ENCODE results near the gene COX17.
A peak's percentile ranks its signal among the peaks of the same experiment; 100 is the strongest.

The COX17 gene, protein sequence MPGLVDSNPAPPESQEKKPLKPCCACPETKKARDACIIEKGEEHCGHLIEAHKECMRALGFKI

DNA sequence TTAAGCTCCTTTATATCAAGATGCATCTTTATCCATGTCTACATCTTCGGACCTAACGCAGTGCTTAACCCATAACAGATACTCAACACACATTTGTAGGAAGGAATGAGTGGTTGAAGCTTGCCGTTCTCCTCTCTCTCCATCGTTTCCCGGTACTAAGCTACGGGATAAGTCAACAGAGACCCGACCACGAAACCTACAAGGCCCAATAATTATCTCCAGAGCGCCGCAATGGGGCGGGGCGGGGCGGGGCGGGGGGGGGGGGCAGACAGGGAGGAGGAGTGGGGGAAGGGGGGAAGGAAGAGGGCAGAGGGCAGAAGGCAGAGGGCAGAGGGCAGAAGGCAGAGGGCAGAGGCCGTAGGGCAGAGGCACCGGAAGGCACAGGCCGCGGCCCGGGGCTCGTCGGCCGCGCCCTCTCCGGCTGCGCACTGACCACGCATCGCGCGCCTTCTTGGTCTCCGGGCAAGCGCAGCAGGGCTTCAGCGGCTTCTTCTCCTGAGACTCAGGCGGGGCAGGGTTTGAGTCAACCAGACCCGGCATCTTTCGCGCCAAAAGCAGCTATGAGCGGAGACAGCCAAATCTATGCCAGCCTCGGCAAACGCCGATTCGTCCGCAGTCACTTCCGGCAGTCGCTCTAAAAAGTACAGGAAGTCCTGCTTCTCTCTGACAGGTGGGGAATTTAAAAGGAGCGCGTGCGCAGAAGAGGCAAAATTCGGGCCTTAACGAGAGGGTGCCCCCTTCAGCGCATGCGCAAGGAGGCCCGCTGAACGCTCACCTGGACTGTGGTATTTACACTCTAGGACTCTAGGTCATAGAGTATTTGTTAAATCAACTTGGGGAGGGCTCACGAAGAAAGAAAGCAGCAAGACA lies at the start of gene COX17:
Gene COX17, minus strand, starts transcription at position 636 of the 870 bp plus-strand sequence. Its CDS starts 96 bp downstream, at position 540.
- H3K4me1 Mint-ChIP-seq, result peaks cover 28% of the 10 kb centered on the region
- H3K27me3 Mint-ChIP-seq, result no peaks in the 10 kb centered on the region
- H3K27ac Mint-ChIP-seq, result peak within 1 kb of the TSS; percentile 96 to 98
- peak; percentile 93 to 97 for DNase-seq
- no peaks in the 10 kb centered on the region for H3K9me3 Mint-ChIP-seq
- peak within 1 kb of the TSS; percentile 84 to 90 for H3K4me3 Mint-ChIP-seq
- ATAC-seq, result peak; percentile 91

DNA sequence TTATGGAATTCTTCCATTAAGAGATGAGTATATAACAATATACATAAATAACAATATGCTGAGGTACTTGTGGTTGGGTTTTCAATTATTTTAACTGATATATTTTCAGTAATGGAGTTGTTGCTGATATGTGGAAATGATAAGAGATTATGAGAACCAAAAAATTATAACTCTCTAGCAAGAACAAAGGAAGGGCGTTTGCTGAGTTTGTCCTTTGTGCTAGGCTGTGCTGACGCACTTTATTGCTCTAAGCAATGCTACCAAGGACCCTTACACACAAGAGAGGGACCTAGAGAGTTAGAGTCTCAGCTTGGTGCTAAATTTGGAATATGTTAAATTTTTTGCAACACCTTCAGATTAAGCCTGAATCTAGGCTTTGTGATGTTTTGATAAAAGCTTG lies 49.7 kb upstream of the COX17 start:
- Mint-ChIP-seq H3K4me3 (no peak overlapping the region), H3K27ac (no peak overlapping the region), H3K9me3 (no peaks in the 10 kb centered on the region), H3K27me3 (no peaks in the 10 kb centered on the region), H3K4me1 (no peaks in the 10 kb centered on the region)
- DNase-seq (no peak), ATAC-seq (no peak)

DNA sequence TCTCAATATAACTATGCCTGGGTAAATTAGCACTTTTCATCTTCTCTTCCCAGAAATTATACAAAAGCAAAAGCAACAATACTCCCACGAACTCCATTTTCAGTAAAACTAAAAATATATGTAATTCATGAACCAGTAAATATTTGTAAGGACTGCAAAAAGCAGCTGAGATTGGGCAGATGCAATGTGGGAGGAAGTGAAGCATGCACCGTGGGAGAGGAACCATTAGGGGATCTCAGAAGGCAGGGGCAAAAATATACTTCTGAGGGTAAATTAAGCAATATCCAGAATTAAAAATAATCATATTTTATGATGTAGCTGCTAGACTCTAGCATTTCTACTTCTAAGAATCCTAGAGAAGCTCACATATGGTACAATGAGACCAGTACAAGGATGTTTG lies 45.8 kb upstream of the COX17 start:
- H3K4me3 Mint-ChIP-seq, result no peak overlapping the region
- no peaks in the 10 kb centered on the region for H3K4me1 Mint-ChIP-seq
- no peak overlapping the region for H3K27ac Mint-ChIP-seq
- H3K27me3 Mint-ChIP-seq, result no peaks in the 10 kb centered on the region
- ATAC-seq (no peak), DNase-seq (no peak)
- no peaks in the 10 kb centered on the region for H3K9me3 Mint-ChIP-seq

DNA sequence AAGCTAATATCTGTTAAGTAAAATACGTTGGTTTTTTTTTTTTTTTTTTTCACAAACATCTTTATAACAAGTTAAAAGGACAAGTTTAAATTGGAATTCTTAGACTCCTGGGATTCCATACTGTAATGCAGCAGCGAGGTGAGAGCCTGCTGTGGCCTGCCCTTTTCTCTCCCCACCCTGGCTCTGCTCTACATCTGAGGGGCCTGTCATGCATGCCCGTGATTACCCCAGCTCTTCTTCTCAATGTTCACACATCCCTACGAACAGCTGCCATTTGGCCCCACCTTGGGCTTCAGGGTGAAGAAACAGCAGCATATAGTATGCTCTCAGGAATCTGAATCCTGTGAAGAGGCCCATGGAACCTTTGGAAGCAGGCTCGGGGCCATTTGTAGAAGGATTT lies 40.3 kb upstream of the COX17 start:
- Mint-ChIP-seq H3K27ac (no peak overlapping the region), H3K4me1 (no peaks in the 10 kb centered on the region), H3K27me3 (no peaks in the 10 kb centered on the region), H3K4me3 (no peak overlapping the region), H3K9me3 (no peaks in the 10 kb centered on the region)
- ATAC-seq (no peak), DNase-seq (no peak)

DNA sequence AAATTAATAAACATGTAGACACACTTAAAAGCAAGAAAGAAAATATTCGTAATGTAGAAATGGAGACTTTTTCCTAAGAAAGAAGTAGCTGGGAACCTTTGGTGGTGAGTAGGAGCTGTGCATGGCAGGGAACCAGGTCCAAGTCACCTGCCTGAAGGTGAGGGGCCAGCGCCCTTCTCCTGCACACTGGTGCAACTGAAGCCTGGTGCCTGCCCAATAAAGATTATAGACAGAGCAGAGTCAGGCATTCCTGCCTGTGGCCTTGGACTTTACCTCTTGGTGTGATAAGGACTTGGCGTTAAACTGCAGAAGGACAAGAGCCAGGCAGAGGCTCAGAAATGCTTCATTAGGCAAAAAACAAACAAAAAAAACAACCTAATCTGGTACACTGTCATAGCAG lies 39.8 kb upstream of the COX17 start:
- ATAC-seq (no peak), DNase-seq (no peak)
- Mint-ChIP-seq H3K27me3 (no peaks in the 10 kb centered on the region), H3K9me3 (no peaks in the 10 kb centered on the region), H3K4me1 (no peaks in the 10 kb centered on the region), H3K27ac (peak overlapping the region in 1 of 2 donors; percentile 59), H3K4me3 (no peak overlapping the region)

DNA sequence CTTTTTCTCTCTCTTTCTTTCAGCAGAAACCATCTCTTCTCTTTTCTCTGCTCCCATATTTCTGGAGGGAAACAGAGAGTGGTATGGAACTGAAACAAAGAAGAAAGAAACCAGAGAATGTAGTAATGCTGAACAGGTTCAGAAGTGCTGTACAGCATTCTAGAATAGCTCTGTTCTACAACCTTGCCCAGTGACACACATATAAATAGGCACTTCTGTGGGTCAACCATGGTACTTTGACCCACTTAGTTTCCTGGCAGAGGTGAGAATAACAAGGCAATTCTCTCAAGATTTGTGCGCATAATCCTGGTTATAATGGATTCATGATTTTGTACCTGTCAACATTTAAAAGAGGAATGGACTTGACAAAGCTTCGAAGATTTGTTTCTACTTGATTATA lies 37.9 kb upstream of the COX17 start:
- ATAC-seq, result no peak
- Mint-ChIP-seq H3K27me3 (no peaks in the 10 kb centered on the region), H3K9me3 (no peaks in the 10 kb centered on the region), H3K4me1 (no peaks in the 10 kb centered on the region), H3K4me3 (no peak overlapping the region), H3K27ac (no peak overlapping the region)
- no peak for DNase-seq

DNA sequence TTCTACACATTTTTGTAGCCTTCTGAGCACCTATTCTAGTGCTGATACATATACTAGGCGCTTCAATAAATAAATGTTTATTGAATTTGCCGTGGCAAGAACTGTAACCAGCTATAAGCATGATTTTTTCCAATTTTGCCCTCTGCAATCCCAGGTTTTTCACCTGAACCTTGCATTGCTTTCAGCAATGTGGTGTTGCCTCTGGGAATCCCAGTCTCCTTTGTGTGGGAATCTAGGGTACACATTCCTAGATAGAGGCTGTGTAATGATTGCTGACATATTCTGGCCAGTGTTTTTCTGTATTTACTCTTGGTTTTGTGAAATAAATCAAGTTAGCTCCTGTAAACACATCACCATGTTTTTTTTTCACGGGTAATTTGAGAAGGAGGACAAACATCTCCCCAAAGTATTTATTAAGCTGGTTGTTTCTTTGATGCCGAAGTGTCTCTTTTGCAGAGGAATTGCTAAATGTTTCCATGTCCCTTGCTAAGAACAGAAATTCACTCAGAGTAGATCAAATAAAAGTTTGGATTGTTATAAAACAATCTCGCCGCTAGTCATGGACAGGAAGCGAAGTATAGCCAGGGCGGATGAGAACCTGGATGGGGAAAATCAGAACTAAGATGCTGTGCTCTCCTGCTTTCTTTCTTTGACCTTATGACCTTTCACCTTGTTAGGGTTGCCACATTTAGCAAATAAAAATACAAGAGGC lies 26.8 kb upstream of the COX17 start:
- Mint-ChIP-seq H3K4me3 (peak overlapping the region; percentile 77 to 78), H3K27ac (no peak overlapping the region), H3K9me3 (peaks cover 0 to 5% of the 10 kb centered on the region in 2 donors), H3K27me3 (peaks cover 12% of the 10 kb centered on the region), H3K4me1 (peaks cover 41% of the 10 kb centered on the region)
- ATAC-seq (no peak), DNase-seq (no peak)

DNA sequence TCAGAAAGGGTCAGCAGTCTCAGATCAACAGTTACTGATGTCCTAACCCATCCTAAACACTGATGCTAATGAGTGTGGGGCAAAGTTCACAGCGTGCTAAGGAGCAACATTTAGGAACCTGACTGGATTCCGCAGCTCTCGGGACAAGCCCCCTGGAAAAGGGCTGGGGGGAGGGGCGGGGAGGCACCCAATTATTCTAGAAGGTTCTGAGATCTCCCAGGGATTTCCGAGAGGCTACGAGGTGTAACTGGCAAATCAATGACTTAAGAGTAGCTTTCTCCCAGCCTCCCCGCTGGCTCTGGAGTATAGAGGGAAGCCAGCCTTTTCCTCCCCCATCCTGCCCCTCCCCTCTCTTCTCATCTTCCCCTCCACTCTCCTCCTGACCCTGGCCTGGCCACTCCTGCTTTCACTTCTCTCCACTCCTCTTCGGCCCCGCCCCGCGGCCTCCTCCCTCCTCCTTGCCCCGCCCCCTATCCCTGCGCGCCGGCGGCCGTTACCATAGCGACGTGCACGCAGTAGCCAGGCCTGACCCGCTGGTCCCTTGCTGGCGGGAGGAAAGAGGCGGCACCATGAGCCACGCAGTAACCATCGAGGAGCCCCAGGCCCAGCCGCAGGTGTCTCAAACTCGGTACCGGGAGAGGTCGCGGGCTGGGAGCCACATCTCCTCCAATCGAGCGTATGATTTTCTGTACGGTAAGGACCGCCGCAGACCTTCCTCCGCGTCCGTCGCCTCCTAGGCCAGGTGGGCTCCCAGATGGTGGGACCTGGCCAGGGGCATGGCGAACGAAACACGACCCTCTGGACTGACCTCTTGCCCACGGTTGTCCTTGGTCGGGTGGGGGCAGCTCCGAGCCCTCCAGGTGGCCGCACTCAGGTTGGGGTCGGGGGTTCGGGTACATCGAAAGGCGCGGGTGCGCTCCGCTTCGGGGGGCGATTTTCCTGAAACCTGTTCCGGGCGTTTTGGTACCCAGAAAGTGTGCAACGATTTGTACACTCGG lies 25.6 kb upstream of the COX17 start, which contains the start of gene CFAP91:
Gene CFAP91, plus strand, starts transcription at position 493 of the 998 bp plus-strand sequence. Its CDS starts 77 bp downstream, at position 570.
- Mint-ChIP-seq H3K27me3 (peaks cover 12% of the 10 kb centered on the region), H3K4me3 (peak within 1 kb of the TSS; percentile 77 to 78), H3K9me3 (peaks cover 0 to 5% of the 10 kb centered on the region in 2 donors), H3K4me1 (peaks cover 41% of the 10 kb centered on the region), H3K27ac (no peak within 1 kb of the TSS)
- ATAC-seq (peak; percentile 87), DNase-seq (peak; percentile 65 to 83)

DNA sequence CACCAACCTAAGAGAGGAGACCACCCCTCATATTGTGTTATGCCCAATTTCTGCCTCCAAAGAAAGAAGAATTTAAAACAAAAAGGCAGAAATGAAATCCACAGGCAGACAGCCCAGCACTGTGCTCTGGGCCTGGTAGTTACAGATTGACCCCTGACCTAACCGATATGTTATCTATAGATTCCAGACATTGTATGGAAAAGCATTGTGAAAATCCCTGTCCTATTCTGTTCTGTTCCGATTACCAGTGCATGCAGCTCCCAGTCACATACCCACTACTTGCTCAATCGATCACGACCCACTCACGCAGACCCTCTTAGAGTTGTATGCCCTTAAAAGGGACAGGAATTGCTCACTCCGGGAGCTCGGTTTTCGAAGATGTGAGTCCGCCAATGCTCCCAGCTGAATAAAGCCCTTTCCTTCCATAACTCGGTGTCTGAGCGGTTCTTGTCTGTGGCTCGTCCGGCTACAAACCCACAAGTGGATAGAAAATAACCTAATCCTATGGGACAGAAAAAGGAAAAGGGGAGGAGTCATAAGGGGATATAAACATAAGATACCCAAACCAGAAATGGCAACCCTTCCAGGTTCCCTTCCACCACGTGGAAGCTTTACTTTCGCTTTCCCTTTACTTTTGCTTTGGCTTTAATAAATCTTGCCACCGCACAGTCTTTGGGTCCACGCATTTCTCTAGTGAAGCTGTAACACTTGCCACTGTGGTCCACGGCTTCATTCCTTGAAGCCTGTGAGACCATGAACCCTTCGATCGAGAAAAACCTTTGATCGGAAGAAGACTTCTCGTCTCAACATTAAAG lies 23.9 kb upstream of the COX17 start:
- H3K4me3 Mint-ChIP-seq, result peak overlapping the region; percentile 29 to 67
- ATAC-seq (peak; percentile 59), DNase-seq (no peak)
- H3K9me3 Mint-ChIP-seq, result peaks cover 0 to 5% of the 10 kb centered on the region in 2 donors
- peaks cover 12% of the 10 kb centered on the region for H3K27me3 Mint-ChIP-seq
- peak overlapping the region; percentile 95 to 96 for H3K27ac Mint-ChIP-seq
- H3K4me1 Mint-ChIP-seq, result peaks cover 41% of the 10 kb centered on the region

DNA sequence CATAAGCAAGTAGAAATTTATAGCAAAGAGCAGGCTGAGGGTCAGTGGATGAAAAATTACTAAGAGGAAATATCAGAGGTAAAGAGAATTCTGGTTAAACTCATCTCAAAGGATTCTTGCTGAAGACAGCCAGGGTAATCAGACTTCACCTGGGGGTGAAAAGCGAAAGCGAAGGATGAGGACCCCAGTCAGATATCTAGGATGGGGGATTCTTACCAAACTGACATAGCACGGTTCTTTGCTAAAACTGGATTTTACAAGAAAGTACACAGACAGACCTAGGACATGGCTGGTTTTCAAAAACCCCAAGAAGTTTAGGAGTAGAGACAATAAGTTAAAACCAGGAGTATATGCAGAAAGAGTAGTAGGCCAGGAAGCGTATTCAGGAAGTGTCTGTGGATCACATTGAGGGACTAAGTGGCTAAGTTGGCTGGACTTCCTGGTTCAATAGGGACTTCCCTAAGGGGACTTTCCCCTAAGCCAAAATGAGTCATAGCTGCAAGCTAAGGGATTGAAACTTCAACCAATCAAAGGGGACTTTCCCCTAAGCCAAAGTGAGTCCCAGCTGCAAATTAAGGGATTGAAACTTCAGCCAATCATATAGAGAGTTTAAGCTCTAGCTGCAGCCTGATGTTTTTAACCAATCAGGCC lies 23.2 kb upstream of the COX17 start:
- Mint-ChIP-seq H3K4me3 (peak overlapping the region; percentile 29 to 67), H3K27ac (peak overlapping the region; percentile 95 to 96), H3K4me1 (peaks cover 41% of the 10 kb centered on the region), H3K27me3 (peaks cover 12% of the 10 kb centered on the region), H3K9me3 (peaks cover 0 to 5% of the 10 kb centered on the region in 2 donors)
- peak; percentile 68 for ATAC-seq
- peak; percentile 42 to 60 for DNase-seq

DNA sequence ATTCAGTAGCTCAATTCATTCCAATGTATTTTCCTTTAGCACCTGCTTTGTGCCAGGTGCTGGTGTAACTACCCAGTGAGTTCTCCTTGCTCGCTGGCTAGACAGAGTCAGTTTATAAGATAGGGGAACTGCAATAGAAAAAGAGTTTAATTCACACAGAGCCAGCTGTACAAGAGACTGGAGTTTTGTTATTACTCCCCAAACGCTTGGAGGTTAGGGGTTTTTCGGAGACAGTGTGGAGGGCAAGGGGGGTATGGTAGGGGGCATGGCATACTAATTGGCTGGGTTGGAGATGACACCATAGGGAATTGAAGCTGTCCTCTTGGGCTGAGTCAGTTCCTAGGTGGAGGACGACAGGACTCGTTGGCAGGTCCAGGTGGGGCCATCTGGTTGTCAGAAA lies 20.2 kb upstream of the COX17 start:
- H3K27ac Mint-ChIP-seq, result no peak overlapping the region
- no peak for DNase-seq
- no peak overlapping the region for H3K4me3 Mint-ChIP-seq
- peaks cover 0 to 5% of the 10 kb centered on the region in 2 donors for H3K9me3 Mint-ChIP-seq
- peaks cover 27% of the 10 kb centered on the region for H3K4me1 Mint-ChIP-seq
- H3K27me3 Mint-ChIP-seq, result peaks cover 7% of the 10 kb centered on the region
- no peak for ATAC-seq

DNA sequence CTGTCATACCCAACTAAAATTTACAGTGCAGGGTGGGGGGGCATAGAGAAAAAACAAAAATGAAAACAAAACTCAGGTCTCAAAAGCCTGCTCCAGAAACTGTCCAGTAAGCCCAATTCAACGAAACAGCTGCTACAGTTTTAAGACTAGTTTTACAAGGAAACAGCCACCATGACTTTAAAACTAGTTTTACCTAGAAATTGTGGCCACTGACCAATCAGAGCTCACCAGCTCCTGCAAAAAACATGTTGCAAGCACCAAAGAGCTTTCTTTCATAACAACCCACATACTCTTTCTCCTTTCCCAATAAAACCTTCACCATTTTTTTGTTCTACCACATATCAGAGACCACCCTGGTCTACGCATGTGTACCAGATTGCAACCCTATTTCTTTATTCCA lies 18.3 kb upstream of the COX17 start:
- Mint-ChIP-seq H3K27ac (no peak overlapping the region), H3K9me3 (peaks cover 0 to 5% of the 10 kb centered on the region in 2 donors), H3K27me3 (peaks cover 7% of the 10 kb centered on the region), H3K4me3 (no peak overlapping the region), H3K4me1 (peaks cover 9% of the 10 kb centered on the region)
- ATAC-seq, result no peak
- DNase-seq, result no peak

DNA sequence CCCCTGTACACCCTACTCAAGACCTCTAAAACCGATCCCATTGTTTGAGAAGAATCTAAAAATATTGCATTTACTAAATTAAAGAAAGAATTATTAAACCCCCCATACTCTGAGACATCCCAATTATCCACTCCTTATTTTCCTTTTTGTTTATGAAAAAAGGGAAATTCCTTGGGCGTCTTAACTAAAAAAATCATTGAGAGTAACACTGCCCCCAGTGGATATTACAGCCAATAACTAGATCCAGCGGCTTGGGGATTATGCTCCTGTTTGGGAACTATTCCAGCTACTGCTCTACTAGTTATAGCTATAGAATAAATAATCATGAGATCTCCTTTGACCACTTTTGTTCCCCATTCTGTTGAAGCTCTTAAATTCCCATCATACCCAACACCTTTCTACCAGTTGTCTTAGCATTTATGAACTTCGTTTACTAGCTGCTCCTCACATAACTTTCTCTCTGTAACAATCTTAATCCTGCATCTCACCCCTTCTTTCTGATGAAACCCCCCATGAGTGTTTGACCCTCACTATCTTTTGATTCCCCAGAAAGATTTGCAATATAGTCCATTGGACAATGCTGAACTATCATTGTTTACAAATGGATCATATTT lies 12.9 kb upstream of the COX17 start:
- Mint-ChIP-seq H3K4me1 (no peaks in the 10 kb centered on the region), H3K27me3 (peaks cover 14% of the 10 kb centered on the region), H3K4me3 (no peak overlapping the region), H3K9me3 (peaks cover 8 to 11% of the 10 kb centered on the region in 2 donors), H3K27ac (no peak overlapping the region)
- no peak for ATAC-seq
- no peak for DNase-seq

Data from stimulated activated naive CD8-positive, alpha-beta T cell treated with anti-CD3 and anti-CD28 coated beads, Interleukin-15, amount 100 ng/mL, for 72 hours (primary cell).